ENCODE data around the gene SOX6. TPM values are rescaled to one million over a fixed set of nuclear protein-coding genes. Genes with fewer than 3 reads are reported as not detected.

The SOX6 gene
- polyA plus RNA-seq, 1 of the 3 experiments (the other 2 are of a cell fraction), result 0.03 TPM

- ChIA-PET POLR2A (no interaction called here), CTCF (no interaction called here)
- H3K79me2 ChIP-seq (ENCODE audit: insufficient read depth), result no peaks in the 10 kb centered on the region
- DNase-seq, result no peak
- H3F3A ChIP-seq (replicated peaks; ENCODE audit: insufficient read depth), result no peaks in the 10 kb centered on the region
- no peaks in the 10 kb centered on the region for H4K20me1 ChIP-seq (ENCODE audit: insufficient read depth)
- H3K9ac ChIP-seq, result no peak overlapping the region
- H3K27me3 ChIP-seq (ENCODE audit: insufficient read depth), result no peaks in the 10 kb centered on the region
- no peak for TF ChIP-seq TAF1 (IDR thresholded peaks at IDR 0.05; ENCODE audit: borderline replicate concordance, low read depth, low read length)
- TF ChIP-seq MEF2A (IDR thresholded peaks at IDR 0.05; ENCODE audit: borderline replicate concordance, low read depth), result no peak
- no peak for TF ChIP-seq TCF12 (IDR thresholded peaks at IDR 0.05)
- TF ChIP-seq NFIC (IDR thresholded peaks at IDR 0.05; ENCODE audit: borderline replicate concordance), result no peak
- TF ChIP-seq SIN3A (IDR thresholded peaks at IDR 0.05; ENCODE audit: borderline replicate concordance, low read depth, low read length), result no peak
- no peak for TF ChIP-seq CHD2 (IDR thresholded peaks at IDR 0.05; ENCODE audit: low read length, partially characterized antibody)
- TF ChIP-seq YY1 (IDR thresholded peaks at IDR 0.05; ENCODE audit: low read depth), result no peak
- TF ChIP-seq, protein P1, sequence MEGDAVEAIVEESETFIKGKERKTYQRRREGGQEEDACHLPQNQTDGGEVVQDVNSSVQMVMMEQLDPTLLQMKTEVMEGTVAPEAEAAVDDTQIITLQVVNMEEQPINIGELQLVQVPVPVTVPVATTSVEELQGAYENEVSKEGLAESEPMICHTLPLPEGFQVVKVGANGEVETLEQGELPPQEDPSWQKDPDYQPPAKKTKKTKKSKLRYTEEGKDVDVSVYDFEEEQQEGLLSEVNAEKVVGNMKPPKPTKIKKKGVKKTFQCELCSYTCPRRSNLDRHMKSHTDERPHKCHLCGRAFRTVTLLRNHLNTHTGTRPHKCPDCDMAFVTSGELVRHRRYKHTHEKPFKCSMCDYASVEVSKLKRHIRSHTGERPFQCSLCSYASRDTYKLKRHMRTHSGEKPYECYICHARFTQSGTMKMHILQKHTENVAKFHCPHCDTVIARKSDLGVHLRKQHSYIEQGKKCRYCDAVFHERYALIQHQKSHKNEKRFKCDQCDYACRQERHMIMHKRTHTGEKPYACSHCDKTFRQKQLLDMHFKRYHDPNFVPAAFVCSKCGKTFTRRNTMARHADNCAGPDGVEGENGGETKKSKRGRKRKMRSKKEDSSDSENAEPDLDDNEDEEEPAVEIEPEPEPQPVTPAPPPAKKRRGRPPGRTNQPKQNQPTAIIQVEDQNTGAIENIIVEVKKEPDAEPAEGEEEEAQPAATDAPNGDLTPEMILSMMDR (IDR thresholded peaks at IDR 0.05), result no peak
- no peak for TF ChIP-seq FOXJ3 (CRISPR knock-in tag; IDR thresholded peaks at IDR 0.05)
- no peak for TF ChIP-seq REST (IDR thresholded peaks at IDR 0.05; ENCODE audit: low read depth, low read length)
- no peaks in the 10 kb centered on the region for H3K9me3 ChIP-seq
- no peaks in the 10 kb centered on the region for H3K36me3 ChIP-seq (replicated peaks in 1 of 2; ENCODE audit: control insufficient read depth in 1 of 2, insufficient read depth in 2 of 2, low read length in 1 of 2)
- H3K4me3 ChIP-seq (ENCODE audit: low read depth in 2 of 2, low read length in 1 of 2), result no peak overlapping the region
- no peaks in the 10 kb centered on the region for H3K4me1 ChIP-seq (ENCODE audit: control insufficient read depth in 1 of 2, insufficient read depth in 2 of 2, low read depth in 1 of 2, low read length in 1 of 2)
- 12% methylated on average over 1 of the region's 1 CpG for WGBS (ENCODE audit: low lambda C conversion rate)
- no peak overlapping the region for H2AFZ ChIP-seq (ENCODE audit: low read depth)
- H3K9me2 ChIP-seq, result no peaks in the 10 kb centered on the region
- H3K4me2 ChIP-seq, result no peak overlapping the region
- H3K27ac ChIP-seq (ENCODE audit: low read depth in 2 of 2, low read length in 1 of 2), result no peak overlapping the region
These were observed 85.1 kb downstream of the SOX6 start for GRCh38 chr11:16271258-16271657.

- Histone ChIP-seq H3K79me2 (ENCODE audit: insufficient read depth) (no peaks in the 10 kb centered on the region), H3K9me2 (no peaks in the 10 kb centered on the region), H3K4me1 (ENCODE audit: control insufficient read depth in 1 of 2, insufficient read depth in 2 of 2, low read depth in 1 of 2, low read length in 1 of 2) (no peaks in the 10 kb centered on the region), H4K20me1 (ENCODE audit: insufficient read depth) (no peaks in the 10 kb centered on the region), H2AFZ (ENCODE audit: low read depth) (no peak overlapping the region), H3K27ac (ENCODE audit: low read depth in 2 of 2, low read length in 1 of 2) (no peak overlapping the region), H3K4me2 (no peak overlapping the region), H3K36me3 (replicated peaks in 1 of 2; ENCODE audit: control insufficient read depth in 1 of 2, insufficient read depth in 2 of 2, low read length in 1 of 2) (no peaks in the 10 kb centered on the region), H3K4me3 (ENCODE audit: low read depth in 2 of 2, low read length in 1 of 2) (no peak overlapping the region), H3K9ac (no peak overlapping the region), H3K27me3 (ENCODE audit: insufficient read depth) (no peaks in the 10 kb centered on the region), H3F3A (replicated peaks; ENCODE audit: insufficient read depth) (no peaks in the 10 kb centered on the region), H3K9me3 (no peaks in the 10 kb centered on the region)
- ChIA-PET CTCF (no interaction called here), POLR2A (no interaction called here)
- no peak for DNase-seq
- TF ChIP-seq YY1 (IDR thresholded peaks at IDR 0.05; ENCODE audit: low read depth) (no peak), ZBTB33 (IDR thresholded peaks at IDR 0.05; ENCODE audit: borderline replicate concordance, low read depth) (no peak), FOXJ3 (CRISPR knock-in tag; IDR thresholded peaks at IDR 0.05) (no peak), MEF2A (IDR thresholded peaks at IDR 0.05; ENCODE audit: borderline replicate concordance, low read depth) (no peak)
- TF ChIP-seq, protein P2, sequence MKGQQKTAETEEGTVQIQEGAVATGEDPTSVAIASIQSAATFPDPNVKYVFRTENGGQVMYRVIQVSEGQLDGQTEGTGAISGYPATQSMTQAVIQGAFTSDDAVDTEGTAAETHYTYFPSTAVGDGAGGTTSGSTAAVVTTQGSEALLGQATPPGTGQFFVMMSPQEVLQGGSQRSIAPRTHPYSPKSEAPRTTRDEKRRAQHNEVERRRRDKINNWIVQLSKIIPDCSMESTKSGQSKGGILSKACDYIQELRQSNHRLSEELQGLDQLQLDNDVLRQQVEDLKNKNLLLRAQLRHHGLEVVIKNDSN (IDR thresholded peaks at IDR 0.05; ENCODE audit: borderline replicate concordance, low read depth), result no peak
- TF ChIP-seq, protein P3, sequence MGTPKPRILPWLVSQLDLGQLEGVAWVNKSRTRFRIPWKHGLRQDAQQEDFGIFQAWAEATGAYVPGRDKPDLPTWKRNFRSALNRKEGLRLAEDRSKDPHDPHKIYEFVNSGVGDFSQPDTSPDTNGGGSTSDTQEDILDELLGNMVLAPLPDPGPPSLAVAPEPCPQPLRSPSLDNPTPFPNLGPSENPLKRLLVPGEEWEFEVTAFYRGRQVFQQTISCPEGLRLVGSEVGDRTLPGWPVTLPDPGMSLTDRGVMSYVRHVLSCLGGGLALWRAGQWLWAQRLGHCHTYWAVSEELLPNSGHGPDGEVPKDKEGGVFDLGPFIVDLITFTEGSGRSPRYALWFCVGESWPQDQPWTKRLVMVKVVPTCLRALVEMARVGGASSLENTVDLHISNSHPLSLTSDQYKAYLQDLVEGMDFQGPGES (IDR thresholded peaks at IDR 0.05; ENCODE audit: low read depth, low read length), result no peak
- TF ChIP-seq, protein P4, sequence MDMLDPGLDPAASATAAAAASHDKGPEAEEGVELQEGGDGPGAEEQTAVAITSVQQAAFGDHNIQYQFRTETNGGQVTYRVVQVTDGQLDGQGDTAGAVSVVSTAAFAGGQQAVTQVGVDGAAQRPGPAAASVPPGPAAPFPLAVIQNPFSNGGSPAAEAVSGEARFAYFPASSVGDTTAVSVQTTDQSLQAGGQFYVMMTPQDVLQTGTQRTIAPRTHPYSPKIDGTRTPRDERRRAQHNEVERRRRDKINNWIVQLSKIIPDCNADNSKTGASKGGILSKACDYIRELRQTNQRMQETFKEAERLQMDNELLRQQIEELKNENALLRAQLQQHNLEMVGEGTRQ (IDR thresholded peaks at IDR 0.05; ENCODE audit: borderline replicate concordance, low read depth, low read length), result no peak
These were observed 90.3 kb downstream of the SOX6 start for GRCh38 chr11:16266021-16266420.

Data from SK-N-SH (cell line).